Hepatocyte (in vitro differentiated cells): ENCODE data around the gene PTPRD. TPM values are rescaled to one million over a fixed set of nuclear protein-coding genes. Genes with fewer than 3 reads are reported as not detected.

Experiments
- DNase-seq: peaks from one replicate; pipeline ENCODE4 v3.0.0-alpha.2; 2016; ENCODE audit warnings: low spot score
- H2AFZ ChIP-seq: fragments of 200-600 bp; sonication (generic); 2 replicates; pipeline ENCODE4 v1.6.0; 2016; ENCODE audit warnings: antibody characterized with exemption, mild to moderate bottlenecking
- H3K27ac ChIP-seq: fragments of 200-600 bp; sonication (generic); 2 replicates; pipeline ENCODE4 v1.5.1; 2016; ENCODE audit warnings: mild to moderate bottlenecking
- H3K27me3 ChIP-seq: fragments of 200-600 bp; sonication (generic); 2 replicates; pipeline ENCODE4 v1.6.1; 2016
- H3K36me3 ChIP-seq: fragments of 200-600 bp; sonication (generic); replicated peaks from 2 replicates; pipeline ENCODE4 v1.5.1; 2016; ENCODE audit warnings: low read depth; ENCODE audit not compliant: insufficient read depth
- H3K4me1 ChIP-seq: fragments of 200-600 bp; sonication (generic); 2 replicates; pipeline ENCODE4 v1.5.1; 2016; ENCODE audit warnings: mild to moderate bottlenecking, moderate library complexity; ENCODE audit not compliant: insufficient read depth
- H3K4me2 ChIP-seq: fragments of 200-600 bp; sonication (generic); 2 replicates; pipeline ENCODE4 v1.6.0; 2016
- H3K4me3 ChIP-seq: fragments of 200-600 bp; sonication (generic); 2 replicates; pipeline ENCODE4 v1.5.1; 2016; ENCODE audit warnings: mild to moderate bottlenecking
- H3K79me2 ChIP-seq: fragments of 200-600 bp; sonication (generic); 2 replicates; pipeline ENCODE4 v1.6.0; 2017; ENCODE audit warnings: mild to moderate bottlenecking
- H3K9me2 ChIP-seq: fragments of 200-600 bp; sonication (generic); replicated peaks from 2 replicates; pipeline ENCODE4 v1.6.0; 2017; ENCODE audit warnings: mild to moderate bottlenecking; ENCODE audit not compliant: insufficient read depth
- H3K9me3 ChIP-seq: fragments of 200-600 bp; sonication (generic); 2 replicates; pipeline ENCODE4 v1.5.1; 2016; ENCODE audit warnings: low read depth, mild to moderate bottlenecking
- H4K20me1 ChIP-seq: fragments of 200-600 bp; sonication (generic); 2 replicates; pipeline ENCODE4 v1.6.0; 2016; ENCODE audit warnings: mild to moderate bottlenecking; ENCODE audit not compliant: insufficient read depth, poor library complexity, severe bottlenecking
- CTCF ChIP-seq: fragments of 200-600 bp; sonication (generic); IDR thresholded peaks from 2 replicates; pipeline ENCODE4 v1.5.1; 2016; ENCODE audit warnings: antibody characterized with exemption, mild to moderate bottlenecking; ENCODE audit not compliant: poor library complexity
- EZH2 ChIP-seq: fragments of 200-600 bp; sonication (generic); IDR thresholded peaks from 2 replicates; pipeline ENCODE4 v1.6.1; 2016; ENCODE audit warnings: antibody characterized with exemption, mild to moderate bottlenecking, borderline replicate concordance
- EZH2phosphoT487 ChIP-seq: fragments of 200-600 bp; sonication (generic); IDR thresholded peaks from one replicate; pipeline ENCODE4 v1.6.1; 2018; ENCODE audit warnings: antibody characterized with exemption, mild to moderate bottlenecking, low read depth, moderate library complexity; ENCODE audit not compliant: unreplicated experiment, severe bottlenecking
- WGBS: methylation state at CpG from one replicate; pipeline ENCODE4 v1.1.6; 2016; ENCODE audit warnings: low lambda C conversion rate; ENCODE audit errors: missing lambda C conversion rate; 5-methylcytosine and 5-hydroxymethylcytosine counted together
- polyA plus RNA-seq: library from polyadenylated mRNA; unstranded; fragments of >200 nt; fragmentation: Nextera tagmentation; extraction: Ambion mirVana; gene quantifications from 2 replicates; pipeline ENCODE4 v1.2.1, GENCODE V29; 2016
- total RNA-seq: library from RNA; depleted of rRNA; stranded (reverse); fragments of >200 nt; gene quantifications from 2 replicates; pipeline ENCODE4 v1.2.3, GENCODE V29; 2014

The PTPRD gene
- total and polyA plus RNA-seq, 2 experiments from 2014 or later: 6.5 to 77.6 TPM

GRCh38 chr9:10168241-10168640 is 444.6 kb downstream of the PTPRD start:
- Histone ChIP-seq H3K79me2 (no peaks in the 10 kb centered on the region), H3K36me3 (no peaks in the 10 kb centered on the region), H4K20me1 (no peaks in the 10 kb centered on the region), H3K9me2 (no peaks in the 10 kb centered on the region), H2AFZ (no peak overlapping the region), H3K4me2 (no peak overlapping the region), H3K9me3 (no peaks in the 10 kb centered on the region), H3K27ac (no peak overlapping the region), H3K4me3 (no peak overlapping the region), H3K4me1 (no peaks in the 10 kb centered on the region), H3K27me3 (no peaks in the 10 kb centered on the region)
- no peak for TF ChIP-seq EZH2phosphoT487
- TF ChIP-seq EZH2: no peak
- no peak for TF ChIP-seq CTCF
- 58% methylated on average over 1 of the region's 1 CpG for WGBS
- no peak for DNase-seq

DNA sequence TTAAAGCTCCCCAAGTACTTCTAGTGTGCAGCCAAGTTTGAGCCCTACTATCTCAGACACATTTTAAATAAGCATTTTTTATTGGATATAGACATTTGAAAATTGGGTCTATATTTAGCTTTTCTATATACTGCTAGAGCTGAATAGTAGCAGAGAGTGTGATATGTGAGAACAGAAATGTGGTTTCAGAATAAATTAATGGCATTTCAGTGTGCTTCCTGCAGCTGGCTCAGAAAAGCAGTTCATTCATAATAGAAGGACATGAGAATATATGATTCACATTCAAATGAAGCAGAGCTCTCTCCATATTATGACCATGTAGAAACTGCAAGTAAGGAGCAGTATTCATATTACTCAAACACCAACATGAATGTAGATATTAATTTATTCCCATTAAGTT is 464.0 kb downstream of the PTPRD start:
- TF ChIP-seq CTCF (no peak), EZH2 (no peak), EZH2phosphoT487 (no peak)
- no peaks in the 10 kb centered on the region for H3K27me3 ChIP-seq

DNA sequence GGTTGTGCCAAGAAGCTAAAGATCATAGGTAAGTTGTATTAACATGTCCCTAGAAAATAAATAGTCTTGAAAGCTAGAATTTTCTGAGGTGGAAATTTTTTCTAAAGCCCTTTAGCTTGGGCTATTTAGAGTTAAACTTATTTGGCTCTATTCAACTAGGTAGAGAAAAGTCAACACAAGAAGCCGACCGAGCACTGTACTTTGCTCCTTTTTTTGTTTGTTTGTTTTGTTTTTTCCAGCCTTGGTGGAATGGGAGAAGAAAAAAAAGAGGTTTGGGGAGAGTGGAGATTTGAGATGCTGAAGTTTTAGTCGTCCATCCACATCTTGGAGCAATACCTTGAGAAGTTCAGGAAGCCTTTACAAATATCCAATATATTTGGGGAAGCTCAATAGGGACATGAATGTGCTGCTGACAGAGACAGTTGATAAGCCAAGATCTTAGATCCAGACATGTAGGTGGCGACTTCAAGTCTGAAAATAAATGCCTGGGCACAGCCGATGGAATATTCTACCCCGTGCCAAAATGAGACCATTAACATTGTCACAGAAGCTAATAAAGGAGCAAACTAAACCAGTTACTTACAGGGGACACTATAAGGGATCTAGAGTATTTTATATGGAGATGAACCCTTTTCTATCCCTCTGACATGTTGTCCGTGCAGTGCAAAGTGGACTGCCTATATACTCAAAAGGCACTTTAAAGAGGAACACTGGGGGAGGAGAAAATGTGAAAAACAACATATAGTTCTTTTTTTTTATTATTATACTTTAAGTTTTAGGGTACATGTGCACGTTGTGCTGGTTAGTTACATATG is 466.1 kb downstream of the PTPRD start:
- Histone ChIP-seq H3K4me1 (no peaks in the 10 kb centered on the region), H3K4me2 (no peak overlapping the region), H3K79me2 (no peaks in the 10 kb centered on the region), H3K4me3 (no peak overlapping the region), H3K9me3 (no peaks in the 10 kb centered on the region), H3K27me3 (no peaks in the 10 kb centered on the region), H4K20me1 (no peaks in the 10 kb centered on the region), H3K9me2 (no peaks in the 10 kb centered on the region), H3K36me3 (no peaks in the 10 kb centered on the region), H3K27ac (no peak overlapping the region), H2AFZ (no peak overlapping the region)
- DNase-seq: no peak
- 61% methylated on average over 8 of the region's 8 CpGs for WGBS
- TF ChIP-seq EZH2 (no peak), EZH2phosphoT487 (no peak), CTCF (no peak)

More for the DNA sequence above, 464.0 kb downstream of the PTPRD start:
- Histone ChIP-seq H3K4me2 (no peak overlapping the region), H4K20me1 (no peaks in the 10 kb centered on the region), H3K36me3 (no peaks in the 10 kb centered on the region), H3K79me2 (no peaks in the 10 kb centered on the region), H3K4me3 (no peak overlapping the region), H2AFZ (no peak overlapping the region), H3K4me1 (no peaks in the 10 kb centered on the region), H3K27ac (no peak overlapping the region), H3K9me2 (no peaks in the 10 kb centered on the region), H3K9me3 (no peaks in the 10 kb centered on the region)
- no peak for DNase-seq
